ENCODE results near the gene COL4A2. TPM values are rescaled to one million over a fixed set of nuclear protein-coding genes. Genes with fewer than 3 reads are reported as not detected.

Gene COL4A2
- total RNA-seq, 4 donors from 2014 or later = 56.6 to 139 (median 89.1) TPM

- no peak overlapping the region for H3K27ac ChIP-seq
These were observed 34.4 kb upstream of the COL4A2 start for GRCh38 chr13:110272651-110273050.

GRCh38 chr13:110273254-110273653, 33.8 kb upstream of the COL4A2 start:
- no peak for DNase-seq
- Histone ChIP-seq H3K27me3 (no peaks in the 10 kb centered on the region), H3K4me3 (no peak overlapping the region), H3K36me3 (no peaks in the 10 kb centered on the region), H3K4me1 (peaks cover 0 to 13% (median 0%) of the 10 kb centered on the region in 4 donors), H3K27ac (no peak overlapping the region), H3K9me3 (no peaks in the 10 kb centered on the region)
- TF ChIP-seq CTCF (IDR thresholded peaks at IDR 0.05) (no peak), POLR2A (IDR thresholded peaks at IDR 0.05) (no peak)

More at GRCh38 chr13:110272651-110273050, 34.4 kb upstream of the COL4A2 start:
- TF ChIP-seq POLR2A (IDR thresholded peaks at IDR 0.05) (no peak), CTCF (IDR thresholded peaks at IDR 0.05) (no peak)
- no peaks in the 10 kb centered on the region for H3K9me3 ChIP-seq
- H3K27me3 ChIP-seq = no peaks in the 10 kb centered on the region
- no peaks in the 10 kb centered on the region for H3K36me3 ChIP-seq
- H3K4me1 ChIP-seq = peaks cover 0 to 9% (median 0%) of the 10 kb centered on the region in 4 donors
- peak in 1 of 3 donors; percentile 19 for DNase-seq
- no peak overlapping the region for H3K4me3 ChIP-seq

- H3K9me3 ChIP-seq = no peaks in the 10 kb centered on the region
- no peaks in the 10 kb centered on the region for H3K27me3 ChIP-seq
- no peak for TF ChIP-seq POLR2A (IDR thresholded peaks at IDR 0.05)
- peak in 1 of 6 experiments; percentile 7 for TF ChIP-seq CTCF (IDR thresholded peaks at IDR 0.05)
- no peak overlapping the region for H3K4me3 ChIP-seq
- DNase-seq = peak in 1 of 3 donors; percentile 39
- H3K27ac ChIP-seq = peak overlapping the region in 1 of 4 donors; percentile 10
- peaks cover 0 to 13% (median 0%) of the 10 kb centered on the region in 4 donors for H3K4me1 ChIP-seq
- no peaks in the 10 kb centered on the region for H3K36me3 ChIP-seq
These were observed 32.4 kb upstream of the COL4A2 start for GRCh38 chr13:110274687-110275086.

- Histone ChIP-seq H3K4me3 (no peak overlapping the region), H3K36me3 (no peaks in the 10 kb centered on the region), H3K27ac (no peak overlapping the region), H3K27me3 (no peaks in the 10 kb centered on the region), H3K9me3 (no peaks in the 10 kb centered on the region), H3K4me1 (peaks cover 0 to 13% (median 0%) of the 10 kb centered on the region in 4 donors)
- peak in 1 of 3 donors; percentile 38 for DNase-seq
- TF ChIP-seq CTCF (IDR thresholded peaks at IDR 0.05) (no peak), POLR2A (IDR thresholded peaks at IDR 0.05) (no peak)
These were observed 31.0 kb upstream of the COL4A2 start for GRCh38 chr13:110275931-110276552.

GRCh38 chr13:110276553-110276950, 30.5 kb upstream of the COL4A2 start:
- H3K27ac ChIP-seq = no peak overlapping the region
- H3K9me3 ChIP-seq = no peaks in the 10 kb centered on the region
- TF ChIP-seq CTCF (IDR thresholded peaks at IDR 0.05) (no peak), POLR2A (IDR thresholded peaks at IDR 0.05) (no peak)
- no peak for DNase-seq
- H3K27me3 ChIP-seq = no peaks in the 10 kb centered on the region
- H3K4me1 ChIP-seq = peaks cover 0 to 13% (median 0%) of the 10 kb centered on the region in 4 donors
- H3K36me3 ChIP-seq = no peaks in the 10 kb centered on the region
- H3K4me3 ChIP-seq = no peak overlapping the region
